PC-9 (cell line): Measurements from ENCODE around the gene B3GALT4. TPM values are rescaled to one million over a fixed set of nuclear protein-coding genes. Genes with fewer than 3 reads are reported as not detected.

Source experiments
- Bru-seq: library from RNA; stranded (reverse); fragments of 400-500 nt; gene quantifications from one replicate; lab custom pipeline; 2021; lab: Mats Ljungman, UMichigan
- BruChase-seq, 2 experiments: library from RNA; stranded (reverse); fragments of 400-500 nt; gene quantifications; one replicate each; lab custom pipeline; 2021; lab: Mats Ljungman, UMichigan
- BruUV-seq: library from RNA; stranded (reverse); fragments of 400-500 nt; replicated peaks from 2 replicates; lab custom pipeline; 2021; lab: Mats Ljungman, UMichigan
- CTCF ChIA-PET: fragments of 300-600 bp; sonication (Branson Sonifier 250); formaldehyde crosslinking; loops from one replicate; lab custom pipeline; 2022; ENCODE audit warnings: antibody characterized with exemption; lab: Charles Lee
- POLR2A ChIA-PET: fragments of 300-600 bp; sonication (Branson Sonifier 250); formaldehyde crosslinking; loops from one replicate; lab custom pipeline; 2022; ENCODE audit warnings: antibody characterized with exemption; ENCODE audit not compliant: unreplicated experiment; lab: Charles Lee
- DNase-seq, 2 experiments: peaks; one replicate each; pipeline versions ENCODE4 v3.0.0 to v3.0.0-alpha.2; 2015 to 2022; ENCODE audit warnings: mixed read lengths in 1 of 2
- H2AFZ ChIP-seq: fragments of 200-600 bp; sonication (generic); 2 replicates; pipeline ENCODE4 v1.8.1; 2017; ENCODE audit warnings: antibody characterized with exemption
- H3F3A ChIP-seq: fragments of 200-600 bp; sonication (generic); 2 replicates; pipeline ENCODE4 v1.8.1; 2017; ENCODE audit warnings: antibody characterized with exemption, mild to moderate bottlenecking, low read depth; ENCODE audit not compliant: insufficient read depth
- H3K27ac ChIP-seq: fragments of 200-600 bp; sonication (generic); 2 replicates; pipeline ENCODE4 v1.6.1; 2016; ENCODE audit warnings: mixed run types
- H3K27me3 ChIP-seq: fragments of 200-600 bp; sonication (generic); 2 replicates; pipeline ENCODE4 v1.6.1; 2016; ENCODE audit warnings: low read depth, mixed run types; ENCODE audit not compliant: insufficient read depth
- H3K36me3 ChIP-seq: fragments of 200-600 bp; sonication (generic); 2 replicates; pipeline ENCODE4 v1.6.1; 2016; ENCODE audit warnings: low read depth, mixed run types
- H3K4me1 ChIP-seq: fragments of 200-600 bp; sonication (generic); replicated peaks from 2 replicates; pipeline ENCODE4 v1.6.1; 2016; ENCODE audit warnings: mixed run types; ENCODE audit not compliant: insufficient read depth
- H3K4me2 ChIP-seq: fragments of 200-600 bp; sonication (generic); 2 replicates; pipeline ENCODE4 v1.6.1; 2017; ENCODE audit warnings: mixed run types
- H3K4me3 ChIP-seq: fragments of 200-600 bp; sonication (generic); 2 replicates; pipeline ENCODE4 v1.6.1; 2016; ENCODE audit warnings: mixed run types
- H3K79me2 ChIP-seq: fragments of 200-600 bp; sonication (generic); 2 replicates; pipeline ENCODE4 v1.6.1; 2017; ENCODE audit warnings: low read depth, mixed run types
- H3K9me2 ChIP-seq: fragments of 200-600 bp; sonication (generic); 2 replicates; pipeline ENCODE4 v1.8.1; 2017; ENCODE audit warnings: mild to moderate bottlenecking; ENCODE audit not compliant: insufficient read depth
- H3K9me3 ChIP-seq: fragments of 200-600 bp; sonication (generic); 2 replicates; pipeline ENCODE4 v1.8.1; 2016; ENCODE audit warnings: low read depth; ENCODE audit not compliant: insufficient read depth
- H4K20me1 ChIP-seq: fragments of 200-600 bp; sonication (generic); 2 replicates; pipeline ENCODE4 v1.8.1; 2017; ENCODE audit not compliant: insufficient read depth
- CTCF ChIP-seq: fragments of 200-600 bp; sonication (generic); conservative IDR thresholded peaks from 2 replicates; pipeline ENCODE4 v1.6.1; 2017; ENCODE audit warnings: mixed run types, antibody characterized with exemption, mild to moderate bottlenecking, moderate library complexity
- EZH2 ChIP-seq: fragments of 200-600 bp; sonication (generic); IDR thresholded peaks from 2 replicates; pipeline ENCODE4 v1.8.0; 2017; ENCODE audit warnings: antibody characterized with exemption, low read depth
- intact Hi-C: fragments of 100-400 bp; cut with micrococcal nuclease; formaldehyde crosslinking; loops from one replicate; pipeline ENCODE4 v1.10.0; 2022; ENCODE audit not compliant: unreplicated experiment
- long read RNA-seq: library from polyadenylated mRNA; stranded (forward); transcript quantifications from one replicate; pipeline ENCODE4 v2.0.0, GENCODE V29; 2022
- total RNA-seq: library from RNA; stranded (reverse); gene quantifications from 2 replicates; pipeline ENCODE4 v1.2.3, GENCODE V29; 2021

B3GALT4 gene
- total RNA-seq (10.3 and 12.8 TPM in 2 replicates), Bru-seq, nascent RNA (percentile 49 among the genes with signal in this experiment), BruChase-seq, experiment 1, labeled RNA remaining after a 2-hour chase (percentile 49 among the genes with signal in this experiment), BruChase-seq, experiment 2, labeled RNA remaining after a 6-hour chase (percentile 69 among the genes with signal in this experiment)
- long read RNA-seq, transcript B3GALT4-204 (1 exons, 1,694 nt), result major isoform, 19 of 19 reads
- long read RNA-seq, partial matches to known transcripts, result 0 of 19 reads
- long read RNA-seq, other reads (novel, unspliced or antisense), result 0 of 19 reads

- BruUV-seq, result no TSS peak
- Histone ChIP-seq H3K4me1 (peaks cover 36% of the 10 kb centered on the region), H3K9me2 (no peaks in the 10 kb centered on the region), H4K20me1 (peaks cover 36% of the 10 kb centered on the region), H3F3A (peaks cover 91% of the 10 kb centered on the region), H3K4me3 (peak within 1 kb of the TSS; percentile 70; the same call in 1 of the 2 replicates), H3K9me3 (no peaks in the 10 kb centered on the region), H2AFZ (no peak within 1 kb of the TSS), H3K36me3 (peaks cover 44% of the 10 kb centered on the region), H3K27ac (peak within 1 kb of the TSS; percentile 79), H3K27me3 (no peaks in the 10 kb centered on the region), H3K79me2 (peaks cover 40% of the 10 kb centered on the region), H3K4me2 (peak within 1 kb of the TSS; percentile 96)
- intact Hi-C loops, result loop anchor here (2.0 to 10.0 kb wide), 2 partner anchors 22 to 72 kb away; partner anchors contain the start of genes HSD17B8, RGL2, RING1 and RXRB
- ChIA-PET POLR2A (interaction anchor here (0.7 to 0.9 kb wide), 3 partner anchors 12 to 22 kb away, joined by 5 to 13 read pairs (median 5); partner anchors contain the start of genes PFDN6 and WDR46), CTCF (interaction anchor here (0.5 to 0.6 kb wide), 2 partner anchors 25 to 442 kb away, joined by 3 to 8 read pairs; no protein-coding TSS in a partner anchor)
- TF ChIP-seq EZH2 (no peak), CTCF (peak; percentile 63)
- peak; percentile 92 to 93 for DNase-seq
Measured at GRCh38 chr6:33276864-33277662, at the start of gene B3GALT4. Gene B3GALT4, plus strand, starts transcription at chr6:33277123. Its CDS starts 297 bp downstream, at chr6:33277420.

- no TSS peak for BruUV-seq
- Histone ChIP-seq H3K79me2 (no peaks in the 10 kb centered on the region), H2AFZ (no peak overlapping the region), H4K20me1 (no peaks in the 10 kb centered on the region), H3F3A (no peaks in the 10 kb centered on the region), H3K4me3 (no peak overlapping the region), H3K4me2 (no peak overlapping the region), H3K9me3 (no peaks in the 10 kb centered on the region), H3K27me3 (peaks cover 87% of the 10 kb centered on the region), H3K36me3 (no peaks in the 10 kb centered on the region), H3K9me2 (no peaks in the 10 kb centered on the region), H3K27ac (no peak overlapping the region), H3K4me1 (no peaks in the 10 kb centered on the region)
- CTCF ChIA-PET, result no interaction called here
- POLR2A ChIA-PET, result no interaction called here
- intact Hi-C loops, result no loop called here
- DNase-seq, result no peak
- no peak for TF ChIP-seq CTCF
- no peak for TF ChIP-seq EZH2
Measured at GRCh38 chr6:33235221-33235634, 41.7 kb upstream of the B3GALT4 start.

GRCh38 chr6:33236328-33236727 is 40.6 kb upstream of the B3GALT4 start:
- TF ChIP-seq CTCF (no peak), EZH2 (no peak)
- no peaks in the 10 kb centered on the region for H4K20me1 ChIP-seq
- POLR2A ChIA-PET, result interaction anchor here (0.7 kb wide), 1 partner anchor 114 kb away, joined by 16 read pairs; no protein-coding TSS in a partner anchor
- intact Hi-C loops, result no loop called here
- H3F3A ChIP-seq, result no peaks in the 10 kb centered on the region
- CTCF ChIA-PET, result no interaction called here
- BruUV-seq, result no TSS peak
- no peaks in the 10 kb centered on the region for H3K79me2 ChIP-seq
- H3K36me3 ChIP-seq, result no peaks in the 10 kb centered on the region
- H3K4me2 ChIP-seq, result no peak overlapping the region
- DNase-seq, result no peak
- no peaks in the 10 kb centered on the region for H3K4me1 ChIP-seq
- H3K9me3 ChIP-seq, result no peaks in the 10 kb centered on the region
- peaks cover 90% of the 10 kb centered on the region for H3K27me3 ChIP-seq
- no peaks in the 10 kb centered on the region for H3K9me2 ChIP-seq
- no peak overlapping the region for H3K27ac ChIP-seq
- H3K4me3 ChIP-seq, result no peak overlapping the region
- no peak overlapping the region for H2AFZ ChIP-seq
